Fibroblast of pulmonary artery (primary cell): ENCODE data around the gene KIAA0586.
"Not testable (repeated sequence)": the region's sequence is repeated elsewhere in the genome, so short reads cannot be mapped to it uniquely, and the experiment has no call there.

Source experiments
- DNase-seq: peaks from one replicate; pipeline ENCODE4 v3.0.0-alpha.2; 2010; ENCODE audit warnings: low read depth
- H3K4me3 ChIP-seq: replicated peaks from 2 replicates; pipeline ENCODE4 v1.5.1; 2011; ENCODE audit warnings: low read depth, mild to moderate bottlenecking, control low read depth, low read length, moderate library complexity
- TF ChIP-seq, protein P1 (sequence below): IDR thresholded peaks from 2 replicates; pipeline ENCODE4 v1.5.1; 2011; ENCODE audit warnings: mild to moderate bottlenecking, control low read depth, low read length, inconsistent platforms; ENCODE audit errors: missing control alignments

The KIAA0586 gene

DNA sequence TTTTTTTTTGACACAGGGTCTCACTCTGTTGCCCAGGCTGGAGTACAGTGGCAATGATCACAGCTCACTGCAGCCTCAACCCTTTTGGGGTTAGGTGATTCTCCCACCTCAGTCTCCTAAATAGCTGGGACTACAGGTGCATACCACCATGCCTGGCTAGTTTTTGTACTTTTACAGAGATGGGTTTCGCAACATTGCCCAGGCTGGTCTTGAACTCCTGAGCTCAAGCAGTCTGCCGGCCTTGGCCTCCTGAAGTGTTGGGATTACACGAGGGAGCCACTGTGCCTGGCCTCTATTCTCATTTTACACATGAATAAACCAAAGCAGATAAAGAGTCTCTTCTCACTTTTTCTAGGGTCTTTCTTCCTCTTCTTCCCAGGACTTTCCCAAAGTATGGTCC lies 28.6 kb upstream of the KIAA0586 start:
- no peak for DNase-seq
- TF ChIP-seq, protein P1, sequence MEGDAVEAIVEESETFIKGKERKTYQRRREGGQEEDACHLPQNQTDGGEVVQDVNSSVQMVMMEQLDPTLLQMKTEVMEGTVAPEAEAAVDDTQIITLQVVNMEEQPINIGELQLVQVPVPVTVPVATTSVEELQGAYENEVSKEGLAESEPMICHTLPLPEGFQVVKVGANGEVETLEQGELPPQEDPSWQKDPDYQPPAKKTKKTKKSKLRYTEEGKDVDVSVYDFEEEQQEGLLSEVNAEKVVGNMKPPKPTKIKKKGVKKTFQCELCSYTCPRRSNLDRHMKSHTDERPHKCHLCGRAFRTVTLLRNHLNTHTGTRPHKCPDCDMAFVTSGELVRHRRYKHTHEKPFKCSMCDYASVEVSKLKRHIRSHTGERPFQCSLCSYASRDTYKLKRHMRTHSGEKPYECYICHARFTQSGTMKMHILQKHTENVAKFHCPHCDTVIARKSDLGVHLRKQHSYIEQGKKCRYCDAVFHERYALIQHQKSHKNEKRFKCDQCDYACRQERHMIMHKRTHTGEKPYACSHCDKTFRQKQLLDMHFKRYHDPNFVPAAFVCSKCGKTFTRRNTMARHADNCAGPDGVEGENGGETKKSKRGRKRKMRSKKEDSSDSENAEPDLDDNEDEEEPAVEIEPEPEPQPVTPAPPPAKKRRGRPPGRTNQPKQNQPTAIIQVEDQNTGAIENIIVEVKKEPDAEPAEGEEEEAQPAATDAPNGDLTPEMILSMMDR, result no peak
- H3K4me3 ChIP-seq, result no peak overlapping the region

DNA sequence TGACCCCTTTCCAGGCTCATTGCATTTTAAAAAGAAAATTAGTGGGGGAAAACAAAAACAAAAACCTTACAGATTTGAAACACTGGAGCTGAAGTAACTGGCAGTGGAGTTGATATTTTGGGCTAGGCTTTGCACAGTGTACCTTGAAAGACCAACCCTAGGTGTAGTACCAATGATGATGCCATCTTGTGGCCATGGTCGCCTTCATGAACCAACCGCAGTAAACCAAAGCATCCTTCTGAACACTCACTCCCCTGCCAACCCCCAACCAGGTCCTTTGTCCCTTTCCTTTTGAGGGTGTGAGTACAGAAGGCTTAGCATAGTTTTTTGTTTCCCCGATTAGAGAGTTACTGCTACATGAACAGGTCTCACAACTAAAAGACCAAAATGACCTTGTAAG lies 25.9 kb upstream of the KIAA0586 start:
- no peak overlapping the region for H3K4me3 ChIP-seq
- DNase-seq, result no peak
- TF ChIP-seq, protein P1, result no peak

GRCh38 chr14:58408681-58409215 lies 18.8 kb upstream of the KIAA0586 start:
- no peak overlapping the region for H3K4me3 ChIP-seq
- no peak for DNase-seq
- TF ChIP-seq, protein P1, result no peak

DNA sequence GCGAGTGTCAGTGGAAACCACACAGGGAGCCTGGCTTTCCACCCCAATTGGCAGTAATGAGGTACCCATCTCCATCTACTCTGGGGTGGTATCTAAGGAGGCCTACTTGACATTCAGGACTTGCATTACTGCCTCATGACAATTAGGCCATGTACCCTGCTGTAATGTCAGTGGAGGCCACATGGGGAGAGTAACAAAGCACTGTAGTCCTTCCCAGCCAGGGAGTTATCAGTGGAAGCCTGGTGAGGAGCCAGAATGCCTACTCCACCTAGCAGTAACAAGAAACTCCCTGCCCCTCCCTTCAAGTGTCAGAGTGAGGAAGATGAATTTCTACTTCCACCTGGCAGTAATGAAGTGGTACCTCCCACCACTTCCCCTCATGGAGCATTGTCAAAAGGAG lies 12.7 kb upstream of the KIAA0586 start:
- DNase-seq, result peak; percentile 11
- TF ChIP-seq, protein P1, result no peak
- H3K4me3 ChIP-seq, result no peak overlapping the region

- TF ChIP-seq, protein P1, result no peak
- no peak overlapping the region for H3K4me3 ChIP-seq
- DNase-seq, result no peak
Observed at GRCh38 chr14:58415636-58416547, 11.6 kb upstream of the KIAA0586 start.

DNA sequence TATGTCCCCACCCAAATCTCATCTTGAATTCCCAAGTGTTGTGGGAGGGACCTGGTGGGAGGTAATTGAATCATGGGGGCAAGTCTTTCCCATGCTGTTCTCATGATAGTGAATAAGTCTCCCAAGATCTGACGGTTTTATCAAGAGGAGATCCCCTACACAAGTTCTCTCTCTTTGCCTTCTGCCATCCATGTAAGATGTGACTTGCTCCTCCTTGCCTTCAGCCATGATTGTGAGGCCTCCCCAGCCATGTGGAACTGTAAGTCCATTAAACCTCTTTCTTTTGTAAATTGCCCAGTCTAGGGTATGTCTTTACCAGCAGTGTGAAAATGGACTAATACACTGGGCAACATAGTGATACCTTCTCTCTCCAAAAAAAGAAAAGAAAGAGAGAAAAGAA lies 10.6 kb upstream of the KIAA0586 start:
- not testable (repeated sequence) for H3K4me3 ChIP-seq, DNase-seq

DNA sequence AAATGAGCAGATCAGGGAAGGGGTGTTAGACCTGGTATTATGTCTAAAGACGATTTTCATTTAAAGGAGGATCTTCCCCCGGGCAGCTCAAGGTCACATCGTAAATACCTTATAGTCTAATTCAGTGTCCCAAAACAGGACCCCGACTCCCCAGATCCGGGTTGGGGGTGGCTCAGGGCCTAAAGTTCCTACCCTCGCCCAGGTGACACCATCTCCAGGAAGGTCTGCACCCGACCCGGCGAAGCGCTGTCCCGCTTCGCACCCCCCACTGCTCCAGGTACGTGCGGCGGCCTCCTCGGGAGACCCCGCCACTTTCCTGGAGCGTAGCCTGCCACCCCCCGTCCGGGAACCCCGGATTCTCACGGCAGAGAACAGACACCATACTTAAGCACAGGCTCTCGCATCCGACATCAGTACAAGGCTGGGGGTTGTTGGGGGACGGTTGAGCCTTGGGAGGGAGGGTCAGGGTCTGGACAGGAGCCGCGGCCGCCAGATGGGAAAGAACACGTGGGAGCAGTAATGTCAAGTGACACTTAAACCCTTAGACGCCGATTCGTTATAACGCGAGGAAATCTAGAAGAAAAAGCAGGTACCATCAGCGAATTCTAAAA lies 744 bp upstream of the KIAA0586 start:
- DNase-seq, result peak; percentile 75
- TF ChIP-seq, protein P1, result no peak
- H3K4me3 ChIP-seq, result peak overlapping the region; percentile 73
